Erythroblast (primary cell): ENCODE results near the gene VMO1.

Source experiments
- GATA1 ChIP-seq: IDR thresholded peaks from 2 replicates; pipeline ENCODE4 v1.6.1; 2011; ENCODE audit warnings: low read depth, mild to moderate bottlenecking, control low read depth, low read length, moderate library complexity
- POLR2A ChIP-seq: IDR thresholded peaks from 2 replicates; pipeline ENCODE4 v1.6.1; 2011; ENCODE audit warnings: mild to moderate bottlenecking, low read length

GRCh38 chr17:4751932-4752331 lies 34.2 kb downstream of the VMO1 start:
- TF ChIP-seq GATA1, result no peak
- no peak for TF ChIP-seq POLR2A
